H1 (cell line): Measurements from ENCODE around the gene DPP4. TPM values are rescaled to one million over a fixed set of nuclear protein-coding genes. Genes with fewer than 3 reads are reported as not detected.

ENCODE experiments used
- TBP ChIP-seq: IDR thresholded peaks from 2 replicates; pipeline ENCODE4 v1.6.1; 2011; ENCODE audit warnings: low read depth, low read length, improper control_type of control experiment
- TEAD4 ChIP-seq: IDR thresholded peaks from 2 replicates; pipeline ENCODE4 v1.6.1; 2012; ENCODE audit warnings: low read depth, low read length, inconsistent platforms, mixed read lengths
- polyA plus RNA-seq, 7 experiments: library from polyadenylated mRNA; depleted of rRNA in 3 of 7; stranded (reverse) in 5 of 7; unstranded in 2 of 7; fragments of >200 nt in 5 of 7; fragments of 200-250 nt in 2 of 7; gene quantifications; 1 replicate in 5 of 7; 2 replicates in 1 of 7; 4 replicates in 1 of 7; pipeline versions ENCODE4 v1.2.1 to v1.2.3, GENCODE V29; 2011 to 2013; ENCODE audit warnings: missing spikeins in 2 of 7, mixed read lengths in 2 of 7
- total RNA-seq: library from RNA; stranded (reverse); fragmentation: NEBNext Ultra II Directional; extraction: Animal tissue kit (Norgen Biotek cat#: 25700); gene quantifications from 2 replicates; pipeline ENCODE4 v1.2.1, GENCODE V29; 2021

Gene DPP4
- total and polyA plus RNA-seq, 2 of the 8 experiments (the other 6 are each of a cell fraction or from before 2014, with no cell fraction given): 1.3 to 3.1 TPM

- TF ChIP-seq TEAD4 (no peak), TBP (no peak)
Observed at GRCh38 chr2:162107361-162107901, 33.4 kb upstream of the DPP4 start (continued).
